ENCODE measurements around the gene TET2.

Gene TET2

DNA sequence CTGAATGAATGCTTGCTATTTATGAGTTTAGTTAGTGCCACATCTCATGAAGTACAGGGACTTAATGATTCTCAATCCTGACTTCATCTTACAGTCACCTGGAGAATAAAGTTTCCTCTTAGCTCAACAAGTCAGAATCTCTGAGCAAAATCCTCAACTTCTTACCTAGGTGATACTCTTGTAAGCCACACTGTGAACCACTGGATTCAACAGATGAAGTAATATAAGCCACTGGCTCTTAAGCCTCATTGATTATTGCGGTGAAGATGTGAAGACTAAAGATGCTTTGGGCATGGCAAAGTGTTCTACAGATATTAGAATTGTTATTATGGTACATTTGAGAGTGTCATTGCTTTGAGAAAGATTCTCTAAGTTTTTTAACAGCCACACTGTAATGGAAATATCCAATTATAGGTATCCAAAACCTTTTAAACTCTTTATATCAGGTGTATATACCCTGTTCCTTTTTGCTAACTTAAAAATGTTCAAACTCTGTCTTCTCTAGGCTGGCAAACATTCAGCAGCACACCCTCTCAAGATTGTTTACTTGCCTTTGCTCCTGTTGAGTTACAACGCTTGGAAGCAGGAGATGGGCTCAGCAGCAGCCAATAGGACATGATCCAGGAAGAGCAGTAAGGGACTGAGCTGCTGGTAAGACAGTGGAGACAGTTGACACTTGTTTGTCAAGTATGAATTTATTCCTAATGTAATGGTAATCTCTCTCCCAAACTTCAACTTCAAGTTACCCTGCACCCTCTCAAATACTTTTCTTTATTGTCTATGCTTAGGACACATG lies 43.4 kb downstream of the TET2 start:
- TF ChIP-seq CTCF (IDR thresholded peaks at IDR 0.05; ENCODE audit: low read depth, low read length), result no peak
- no peak for DNase-seq (ENCODE audit: low read depth in 2 of 2)
- no peak overlapping the region for H3K4me3 ChIP-seq (replicated peaks in 1 of 2; ENCODE audit: low read depth in 2 of 2, low read length in 2 of 2)

GRCh38 chr4:105191621-105192210 lies 45.0 kb downstream of the TET2 start:
- TF ChIP-seq CTCF (IDR thresholded peaks at IDR 0.05; ENCODE audit: low read depth, low read length), result no peak
- peak; percentile 32 to 83 for DNase-seq (ENCODE audit: low read depth in 2 of 2)
- H3K4me3 ChIP-seq (replicated peaks in 1 of 2; ENCODE audit: low read depth in 2 of 2, low read length in 2 of 2), result no peak overlapping the region

DNA sequence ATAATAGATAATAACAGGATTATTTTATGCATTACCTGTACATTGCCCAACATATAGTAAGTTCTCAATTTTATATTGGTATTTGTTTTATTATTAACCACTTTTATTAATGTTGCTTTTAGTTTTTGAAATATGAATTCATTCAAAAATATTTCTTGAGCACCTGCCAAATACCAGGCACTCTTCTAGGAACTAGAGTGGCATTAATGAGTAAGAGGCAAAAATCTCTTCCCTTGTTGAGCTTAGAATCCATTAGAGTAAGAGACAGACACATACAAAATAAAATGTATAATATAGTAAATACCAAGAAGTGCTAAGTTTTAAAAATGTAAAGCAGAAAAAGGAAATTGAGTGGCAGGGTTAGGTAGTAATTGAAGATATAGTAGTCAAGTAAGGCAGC lies 45.8 kb downstream of the TET2 start:
- no peak for TF ChIP-seq CTCF (IDR thresholded peaks at IDR 0.05; ENCODE audit: low read depth, low read length)
- DNase-seq (ENCODE audit: low read depth in 2 of 2), result peak in 1 of 2 donors; percentile 26

DNA sequence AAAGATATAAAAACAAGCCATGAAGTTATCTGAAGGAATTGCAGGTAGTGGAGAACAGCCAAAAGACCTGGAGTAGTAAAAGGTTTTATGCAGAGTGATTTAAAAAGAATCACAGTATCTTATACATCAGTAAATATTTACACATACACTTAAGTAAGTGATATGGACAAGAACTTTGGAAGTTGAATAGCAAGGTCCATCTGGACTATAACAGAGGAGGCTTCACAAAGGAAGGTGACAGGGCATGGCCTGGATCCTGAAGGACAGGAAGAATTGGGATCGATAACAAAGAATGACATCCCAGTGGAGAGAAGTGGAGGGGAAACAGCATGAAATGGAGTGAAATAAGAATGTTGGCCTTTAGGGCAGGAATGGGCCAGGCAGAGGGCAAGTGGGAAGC lies 46.2 kb downstream of the TET2 start:
- no peak overlapping the region for H3K4me3 ChIP-seq (replicated peaks in 1 of 2; ENCODE audit: low read depth in 2 of 2, low read length in 2 of 2)
- no peak for TF ChIP-seq CTCF (IDR thresholded peaks at IDR 0.05; ENCODE audit: low read depth, low read length)
- no peak for DNase-seq (ENCODE audit: low read depth in 2 of 2)

More for the DNA sequence above, 45.8 kb downstream of the TET2 start:
- H3K4me3 ChIP-seq (replicated peaks in 1 of 2; ENCODE audit: low read depth in 2 of 2, low read length in 2 of 2), result no peak overlapping the region

- H3K4me3 ChIP-seq (replicated peaks in 1 of 2; ENCODE audit: low read depth in 2 of 2, low read length in 2 of 2), result no peak overlapping the region
- TF ChIP-seq CTCF (IDR thresholded peaks at IDR 0.05; ENCODE audit: low read depth, low read length), result no peak
- DNase-seq (ENCODE audit: low read depth in 2 of 2), result peak in 1 of 2 donors; percentile 24
These were observed 46.9 kb downstream of the TET2 start for GRCh38 chr4:105193536-105193935.

- DNase-seq (ENCODE audit: low read depth in 2 of 2), result peak in 1 of 2 donors; percentile 69
- H3K4me3 ChIP-seq (replicated peaks in 1 of 2; ENCODE audit: low read depth in 2 of 2, low read length in 2 of 2), result no peak overlapping the region
- TF ChIP-seq CTCF (IDR thresholded peaks at IDR 0.05; ENCODE audit: low read depth, low read length), result no peak
These were observed 47.9 kb downstream of the TET2 start for GRCh38 chr4:105194328-105195231.

Measured in cardiac fibroblast (primary cell).